H9 (cell line): Measurements from ENCODE around the gene KRTAP2-3. TPM values are rescaled to one million over a fixed set of nuclear protein-coding genes. Genes with fewer than 3 reads are reported as not detected.

ENCODE experiments used
- DNase-seq: peaks from one replicate; pipeline ENCODE4 v3.0.0-alpha.2; 2017
- H2AFZ ChIP-seq: one replicate; pipeline ENCODE4 v1.6.1; 2013; ENCODE audit warnings: mild to moderate bottlenecking, low read length, control low read depth, moderate library complexity
- H2AK5ac ChIP-seq: 2 replicates; pipeline ENCODE4 v1.6.1; 2013; ENCODE audit warnings: low read length, control low read depth, mixed read lengths; ENCODE audit not compliant: insufficient read length
- H2BK120ac ChIP-seq: one replicate; pipeline ENCODE4 v1.6.1; 2013; ENCODE audit warnings: low read depth, mild to moderate bottlenecking, low read length, control low read depth, inconsistent platforms; ENCODE audit not compliant: poor library complexity, severe bottlenecking
- H2BK12ac ChIP-seq: 2 replicates; pipeline ENCODE4 v1.6.1; 2013; ENCODE audit warnings: low read length, control low read depth, mixed read lengths, low read depth; ENCODE audit not compliant: insufficient read length
- H2BK15ac ChIP-seq: 2 replicates; pipeline ENCODE4 v1.6.1; 2013; ENCODE audit warnings: low read depth, low read length, control low read depth
- H2BK20ac ChIP-seq: one replicate; pipeline ENCODE4 v1.6.1; 2013; ENCODE audit warnings: low read depth, mild to moderate bottlenecking, low read length, control low read depth, inconsistent platforms; ENCODE audit not compliant: poor library complexity, severe bottlenecking
- H2BK5ac ChIP-seq: 2 replicates; pipeline ENCODE4 v1.6.1; 2013; ENCODE audit warnings: low read length, control low read depth, mixed read lengths; ENCODE audit not compliant: insufficient read length
- H3K14ac ChIP-seq: 2 replicates; pipeline ENCODE4 v1.6.1; 2013; ENCODE audit warnings: low read length, control low read depth; ENCODE audit not compliant: insufficient read depth
- H3K18ac ChIP-seq: 2 replicates; pipeline ENCODE4 v1.6.1; 2013; ENCODE audit warnings: low read depth, mild to moderate bottlenecking, mixed read lengths, low read length, control low read depth; ENCODE audit not compliant: insufficient read length
- H3K23ac ChIP-seq: 2 replicates; pipeline ENCODE4 v1.6.1; 2013; ENCODE audit warnings: low read length, control low read depth, mixed read lengths, low read depth; ENCODE audit not compliant: insufficient read length
- H3K23me2 ChIP-seq: 2 replicates; pipeline ENCODE4 v1.6.1; 2013; ENCODE audit warnings: low read depth, mild to moderate bottlenecking, mixed read lengths, low read length, control low read depth; ENCODE audit not compliant: insufficient read length, poor library complexity, severe bottlenecking
- H3K27ac ChIP-seq: 2 replicates; pipeline ENCODE4 v1.5.1; 2013; ENCODE audit warnings: low read length, control low read depth, mixed read lengths, low read depth; ENCODE audit not compliant: insufficient read length
- H3K27me3 ChIP-seq: 2 replicates; pipeline ENCODE4 v1.6.1; 2013; ENCODE audit warnings: low read length, control low read depth, inconsistent platforms; ENCODE audit not compliant: insufficient read depth
- H3K4ac ChIP-seq: 2 replicates; pipeline ENCODE4 v1.6.1; 2013; ENCODE audit warnings: low read depth, mild to moderate bottlenecking, control low read depth, inconsistent platforms, low read length, moderate library complexity
- H3K4me1 ChIP-seq: 2 replicates; pipeline ENCODE4 v1.6.1; 2013; ENCODE audit warnings: low read length, control low read depth, inconsistent platforms; ENCODE audit not compliant: insufficient read depth
- H3K4me2 ChIP-seq: 2 replicates; pipeline ENCODE4 v1.6.1; 2013; ENCODE audit warnings: low read length, control low read depth, mixed read lengths; ENCODE audit not compliant: insufficient read length, insufficient read depth
- H3K56ac ChIP-seq: 2 replicates; pipeline ENCODE4 v1.6.1; 2013; ENCODE audit warnings: low read depth, mild to moderate bottlenecking, mixed read lengths, low read length, control low read depth; ENCODE audit not compliant: insufficient read length
- H3K79me1 ChIP-seq: 2 replicates; pipeline ENCODE4 v1.6.1; 2013; ENCODE audit warnings: low read depth, mild to moderate bottlenecking, moderate library complexity, low read length, control low read depth, inconsistent platforms; ENCODE audit not compliant: insufficient read depth, poor library complexity, severe bottlenecking
- H3K79me2 ChIP-seq: 2 replicates; pipeline ENCODE4 v1.6.1; 2013; ENCODE audit warnings: low read length, control low read depth, inconsistent platforms; ENCODE audit not compliant: insufficient read depth
- H3K9ac ChIP-seq: 2 replicates; pipeline ENCODE4 v1.6.1; 2013; ENCODE audit warnings: low read length, control low read depth, mixed read lengths; ENCODE audit not compliant: insufficient read length; ENCODE audit errors: extremely low read depth
- H3K9me3 ChIP-seq: one replicate; pipeline ENCODE4 v1.6.1; 2013; ENCODE audit warnings: low read depth, low read length, inconsistent platforms; ENCODE audit not compliant: control insufficient read depth
- H3T11ph ChIP-seq: one replicate; pipeline ENCODE4 v1.6.1; 2013; ENCODE audit warnings: mild to moderate bottlenecking, low read length, control low read depth, inconsistent platforms
- H4K20me1 ChIP-seq: one replicate; pipeline ENCODE4 v1.6.1; 2013; ENCODE audit not compliant: control insufficient read depth, insufficient read length, insufficient read depth
- H4K5ac ChIP-seq: 2 replicates; pipeline ENCODE4 v1.6.1; 2013; ENCODE audit warnings: low read depth, mild to moderate bottlenecking, mixed read lengths, low read length, control low read depth; ENCODE audit not compliant: insufficient read length
- H4K8ac ChIP-seq: replicated peaks from 2 replicates; pipeline ENCODE4 v1.6.1; 2013; ENCODE audit warnings: low read length, control low read depth, mixed read lengths, low read depth; ENCODE audit not compliant: insufficient read length
- H4K91ac ChIP-seq: 2 replicates; pipeline ENCODE4 v1.6.1; 2013; ENCODE audit warnings: low read depth, mild to moderate bottlenecking, moderate library complexity, mixed read lengths, low read length, control low read depth; ENCODE audit not compliant: insufficient read length
- H3K27ac Mint-ChIP-seq, 3 experiments: 2 replicates in 2 of 3; 3 replicates in 1 of 3; pipeline ENCODE4 v1.8.0; 2020 to 2021; ENCODE audit warnings: mixed read lengths in 3 of 3, mild to moderate bottlenecking in 1 of 3, moderate library complexity in 1 of 3
- H3K27me3 Mint-ChIP-seq: 2 replicates; pipeline ENCODE4 v1.8.0; 2021; ENCODE audit warnings: low read depth, mild to moderate bottlenecking, moderate library complexity, mixed read lengths
- H3K36me3 Mint-ChIP-seq, 3 experiments: 2 replicates in 2 of 3; 3 replicates in 1 of 3; pipeline ENCODE4 v1.8.0; 2020 to 2021; ENCODE audit warnings: low read depth in 3 of 3, mixed read lengths in 3 of 3; ENCODE audit not compliant: insufficient read depth in 1 of 3
- H3K4me1 Mint-ChIP-seq, 2 experiments: 2 replicates each; pipeline ENCODE4 v1.8.0; 2020; ENCODE audit warnings: mixed read lengths in 2 of 2
- H3K4me3 Mint-ChIP-seq, 2 experiments: 2 replicates in 1 of 2; 3 replicates in 1 of 2; pipeline ENCODE4 v1.8.0; 2020 to 2021; ENCODE audit warnings: mild to moderate bottlenecking in 2 of 2, mixed read lengths in 2 of 2, moderate library complexity in 1 of 2
- H3K9me3 Mint-ChIP-seq, 2 experiments: 2 replicates in 1 of 2; 3 replicates in 1 of 2; pipeline ENCODE4 v1.8.0; 2020; ENCODE audit warnings: mild to moderate bottlenecking in 2 of 2, mixed read lengths in 2 of 2, moderate library complexity in 1 of 2
- WGBS: extraction: QIAGEN DNeasy Blood & Tissue Kit; methylation state at CpG from one replicate; pipeline ENCODE4 v1.1.7; 2013; ENCODE audit warnings: missing lambda C conversion rate, low lambda C conversion rate, mixed read lengths; ENCODE audit not compliant: insufficient read length; ENCODE audit errors: extremely low coverage; 5-methylcytosine and 5-hydroxymethylcytosine counted together
- total RNA-seq: library from RNA; stranded (reverse); gene quantifications from 2 replicates; pipeline ENCODE4 v1.2.1, GENCODE V29; 2021
- TF ChIP-seq, protein P1 (sequence below): fragments of 200-600 bp; sonication (generic); conservative IDR thresholded peaks from 3 replicates; pipeline ENCODE4 v1.8.0; 2021; ENCODE audit warnings: antibody characterized with exemption, mild to moderate bottlenecking

The KRTAP2-3 gene
- total RNA-seq, 1 experiment from 2014 or later = not detected

- no peak within 1 kb of the TSS for H3K18ac ChIP-seq
- H2BK120ac ChIP-seq = no peak within 1 kb of the TSS
- H4K5ac ChIP-seq = no peak within 1 kb of the TSS
- TF ChIP-seq, protein P1, sequence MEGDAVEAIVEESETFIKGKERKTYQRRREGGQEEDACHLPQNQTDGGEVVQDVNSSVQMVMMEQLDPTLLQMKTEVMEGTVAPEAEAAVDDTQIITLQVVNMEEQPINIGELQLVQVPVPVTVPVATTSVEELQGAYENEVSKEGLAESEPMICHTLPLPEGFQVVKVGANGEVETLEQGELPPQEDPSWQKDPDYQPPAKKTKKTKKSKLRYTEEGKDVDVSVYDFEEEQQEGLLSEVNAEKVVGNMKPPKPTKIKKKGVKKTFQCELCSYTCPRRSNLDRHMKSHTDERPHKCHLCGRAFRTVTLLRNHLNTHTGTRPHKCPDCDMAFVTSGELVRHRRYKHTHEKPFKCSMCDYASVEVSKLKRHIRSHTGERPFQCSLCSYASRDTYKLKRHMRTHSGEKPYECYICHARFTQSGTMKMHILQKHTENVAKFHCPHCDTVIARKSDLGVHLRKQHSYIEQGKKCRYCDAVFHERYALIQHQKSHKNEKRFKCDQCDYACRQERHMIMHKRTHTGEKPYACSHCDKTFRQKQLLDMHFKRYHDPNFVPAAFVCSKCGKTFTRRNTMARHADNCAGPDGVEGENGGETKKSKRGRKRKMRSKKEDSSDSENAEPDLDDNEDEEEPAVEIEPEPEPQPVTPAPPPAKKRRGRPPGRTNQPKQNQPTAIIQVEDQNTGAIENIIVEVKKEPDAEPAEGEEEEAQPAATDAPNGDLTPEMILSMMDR = no peak
- no peaks in the 10 kb centered on the region for H3K79me1 ChIP-seq
- no peak within 1 kb of the TSS for H2BK20ac ChIP-seq
- no peaks in the 10 kb centered on the region for H3K79me2 ChIP-seq
- WGBS = no CpG with 5 or more reads among the region's 12 CpGs
- Mint-ChIP-seq H3K36me3 (no peaks in the 10 kb centered on the region), H3K4me3 (no peak within 1 kb of the TSS; a peak in 1 of 5 replicates), H3K27ac (no peak within 1 kb of the TSS), H3K9me3 (no peaks in the 10 kb centered on the region; a peak in 1 of 5 replicates), H3K4me1 (peaks cover 0 to 1% of the 10 kb centered on the region in 2 experiments; a peak in 1 of 4 replicates), H3K27me3 (peaks cover 3% of the 10 kb centered on the region; the same call in 1 of the 2 replicates)
- no peak within 1 kb of the TSS for H4K8ac ChIP-seq
- no peak within 1 kb of the TSS for H2BK15ac ChIP-seq
- H3K27ac ChIP-seq = no peak within 1 kb of the TSS
- no peak within 1 kb of the TSS for H2BK12ac ChIP-seq
- H3K23ac ChIP-seq = no peak within 1 kb of the TSS
- H2BK5ac ChIP-seq = no peak within 1 kb of the TSS
- H4K20me1 ChIP-seq = no peaks in the 10 kb centered on the region
- no peak within 1 kb of the TSS for H3K14ac ChIP-seq
- no peak within 1 kb of the TSS for H3K9ac ChIP-seq
- no peak within 1 kb of the TSS for H3T11ph ChIP-seq
- DNase-seq = no peak
- no peaks in the 10 kb centered on the region for H3K4me1 ChIP-seq
- no peak within 1 kb of the TSS for H2AK5ac ChIP-seq
- no peak within 1 kb of the TSS for H4K91ac ChIP-seq
- H3K4me2 ChIP-seq = no peak within 1 kb of the TSS
- no peak within 1 kb of the TSS for H3K4ac ChIP-seq
- H3K9me3 ChIP-seq = no peaks in the 10 kb centered on the region
- no peak within 1 kb of the TSS for H3K56ac ChIP-seq
- H2AFZ ChIP-seq = no peak within 1 kb of the TSS
- H3K23me2 ChIP-seq = no peaks in the 10 kb centered on the region
- no peaks in the 10 kb centered on the region for H3K27me3 ChIP-seq
Measured at GRCh38 chr17:41029633-41030245, 30.2 kb downstream of the KRTAP2-3 start, which contains the start of gene KRTAP1-4. KRTAP1-4 (minus strand) TSS chr17:41030195; CDS start chr17:41030078, 117 bp downstream.
